Epidermal melanocyte (primary cell): ENCODE measurements around the gene FANCL.
"Not testable (repeated sequence)": the region's sequence is repeated elsewhere in the genome, so short reads cannot be mapped to it uniquely, and the experiment has no call there.

ENCODE experiments used
- DNase-seq: peaks from one replicate; pipeline ENCODE4 v3.0.0; 2011; ENCODE audit warnings: low spot score; ENCODE audit not compliant: insufficient read length

FANCL gene

DNA sequence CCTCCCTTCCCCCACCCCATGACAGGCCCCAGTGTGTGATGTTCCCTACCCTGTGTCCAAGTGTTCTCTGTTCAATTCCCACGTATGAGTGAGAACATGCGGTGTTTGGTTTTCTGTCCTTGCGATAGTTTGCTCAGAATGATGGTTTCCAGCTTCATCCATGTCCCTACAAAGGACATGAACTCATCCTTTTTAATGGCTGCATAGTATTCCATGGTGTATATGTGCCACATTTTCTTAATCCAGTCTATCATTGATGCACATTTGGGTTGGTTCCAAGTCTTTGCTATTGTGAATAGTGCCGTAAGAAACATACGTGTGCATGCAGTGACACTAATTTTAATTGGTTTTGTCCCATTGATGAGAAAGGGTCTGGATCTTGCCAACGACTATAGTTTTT, 95.4 kb downstream of the FANCL start:
- not testable (repeated sequence) for DNase-seq

DNA sequence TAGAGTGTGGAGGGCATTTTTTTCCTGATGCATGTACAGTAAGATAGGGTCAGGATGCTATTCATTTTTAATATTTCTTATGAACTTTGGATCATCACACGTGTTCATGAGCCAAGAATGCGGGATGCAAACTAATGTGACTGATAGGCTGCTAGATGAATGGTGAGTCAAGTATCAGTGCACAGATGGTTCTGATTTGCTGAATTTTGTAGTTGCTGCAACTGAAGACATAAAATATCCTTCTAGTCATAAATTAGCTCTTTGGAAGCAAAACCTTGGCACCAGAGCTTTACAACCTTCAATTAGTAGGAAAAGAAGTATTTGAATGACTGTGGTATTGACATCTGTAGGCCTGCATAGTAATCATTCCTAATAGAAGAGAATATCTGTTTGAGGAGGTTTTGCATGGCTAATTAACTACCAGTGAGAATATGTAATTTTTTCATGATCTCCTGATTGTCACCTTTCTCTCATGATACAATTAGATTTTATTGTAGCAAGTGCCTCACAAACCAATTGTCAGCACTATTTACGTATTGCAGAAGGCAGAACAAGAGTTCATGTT, 100.5 kb downstream of the FANCL start:
- no peak for DNase-seq

DNA sequence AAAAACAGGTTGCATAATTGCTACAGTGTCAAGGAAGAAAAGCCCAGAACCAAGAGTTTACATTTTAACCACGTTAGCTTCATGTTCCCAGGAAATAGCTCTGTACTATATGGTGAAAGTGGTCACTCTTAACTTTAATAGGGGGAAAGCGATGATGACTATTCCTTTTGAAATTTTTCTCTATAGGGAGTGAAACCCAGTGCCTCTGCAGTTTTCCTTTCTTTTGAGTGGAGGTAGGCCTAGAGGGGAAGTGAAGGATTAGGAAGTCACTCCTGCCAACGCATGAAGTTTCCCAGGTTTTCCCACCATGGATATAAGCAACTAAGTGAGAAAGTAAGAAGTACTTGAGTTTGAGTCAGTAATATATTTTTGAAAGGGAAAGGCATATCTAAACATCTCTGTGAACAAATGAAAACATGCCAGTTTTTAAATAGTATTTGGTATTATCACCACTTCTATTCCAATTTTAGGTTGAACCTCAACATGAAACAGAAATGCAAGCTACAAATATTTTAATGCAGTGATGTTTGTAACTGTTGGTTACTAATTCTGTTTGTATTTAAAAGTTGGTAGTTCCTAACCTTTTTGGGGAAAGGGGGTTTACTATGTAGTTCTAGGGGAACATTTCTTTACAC, 102.6 kb downstream of the FANCL start:
- DNase-seq = no peak

DNA sequence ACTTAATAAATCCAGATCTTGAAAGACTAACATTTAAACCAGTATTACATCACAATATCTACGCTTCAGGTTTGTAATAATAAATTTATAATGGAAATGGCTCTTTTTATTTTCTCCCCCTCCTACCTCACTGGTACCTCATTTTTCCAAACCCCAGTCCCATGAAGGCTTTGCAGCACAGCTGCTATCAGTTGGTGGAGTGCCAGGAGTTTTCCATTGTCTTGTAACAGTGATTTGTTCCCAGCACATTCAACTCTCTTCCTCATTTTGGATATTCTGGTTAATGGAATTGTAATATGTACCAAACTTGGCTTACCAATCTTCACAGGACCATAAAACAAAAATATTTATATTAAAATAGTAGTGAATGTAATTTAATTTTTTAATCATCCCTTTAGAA, 103.3 kb downstream of the FANCL start:
- no peak for DNase-seq

DNA sequence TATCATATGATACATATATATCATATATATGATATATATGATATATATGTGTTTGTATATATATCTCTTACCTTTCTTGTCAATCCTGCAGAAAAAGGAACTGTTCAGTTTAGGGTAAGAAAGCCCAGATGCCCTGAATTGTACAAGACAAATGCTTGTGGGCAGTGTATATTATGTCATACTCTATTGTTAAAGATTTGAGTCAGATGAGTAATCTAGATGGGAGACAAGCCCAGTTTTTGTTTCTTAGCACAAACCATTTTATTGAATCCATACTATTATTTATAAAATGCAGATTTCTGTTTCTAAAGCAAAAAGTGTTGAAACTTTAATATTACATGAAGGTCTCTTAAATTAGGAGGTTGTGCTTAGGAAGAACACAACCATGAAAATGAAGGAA, 103.9 kb downstream of the FANCL start:
- DNase-seq = no peak

DNA sequence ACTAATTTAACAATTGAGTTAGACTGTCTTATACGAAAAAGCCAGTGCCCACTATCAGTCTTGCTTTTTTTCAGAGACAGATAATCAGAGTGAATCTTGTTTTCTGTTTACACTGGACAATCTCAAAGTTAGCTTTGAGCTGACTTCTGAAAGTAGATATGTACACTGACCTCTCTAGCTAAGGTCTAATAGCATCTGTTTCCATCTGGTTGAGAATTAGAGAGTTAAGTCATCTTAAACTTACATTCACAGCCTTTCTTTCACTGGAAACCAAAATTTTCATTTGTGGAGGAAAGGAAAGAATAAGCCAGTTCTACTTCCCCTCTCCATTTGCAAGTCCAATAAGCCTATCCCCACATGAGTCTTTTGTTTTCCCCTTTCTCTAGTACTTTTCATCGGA, 105.3 kb downstream of the FANCL start:
- DNase-seq = no peak

DNA sequence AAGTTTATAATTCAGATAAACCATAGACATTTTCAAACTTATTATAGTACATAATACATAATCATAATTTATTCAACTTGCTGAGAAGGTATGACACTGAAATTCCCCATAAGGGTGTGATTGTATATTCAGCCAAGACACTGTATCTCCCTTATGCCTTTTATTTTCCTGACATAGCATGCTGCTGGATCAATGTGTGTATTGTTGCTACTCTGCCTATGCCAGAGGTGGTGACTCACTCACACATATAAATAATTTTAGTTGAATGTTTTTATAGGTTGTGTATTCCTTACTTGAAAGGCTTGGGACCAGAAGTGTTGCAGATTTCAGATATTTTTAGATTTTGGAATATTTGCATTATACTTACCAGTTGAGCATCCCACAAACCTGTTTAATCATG, 107.7 kb downstream of the FANCL start:
- no peak for DNase-seq

DNA sequence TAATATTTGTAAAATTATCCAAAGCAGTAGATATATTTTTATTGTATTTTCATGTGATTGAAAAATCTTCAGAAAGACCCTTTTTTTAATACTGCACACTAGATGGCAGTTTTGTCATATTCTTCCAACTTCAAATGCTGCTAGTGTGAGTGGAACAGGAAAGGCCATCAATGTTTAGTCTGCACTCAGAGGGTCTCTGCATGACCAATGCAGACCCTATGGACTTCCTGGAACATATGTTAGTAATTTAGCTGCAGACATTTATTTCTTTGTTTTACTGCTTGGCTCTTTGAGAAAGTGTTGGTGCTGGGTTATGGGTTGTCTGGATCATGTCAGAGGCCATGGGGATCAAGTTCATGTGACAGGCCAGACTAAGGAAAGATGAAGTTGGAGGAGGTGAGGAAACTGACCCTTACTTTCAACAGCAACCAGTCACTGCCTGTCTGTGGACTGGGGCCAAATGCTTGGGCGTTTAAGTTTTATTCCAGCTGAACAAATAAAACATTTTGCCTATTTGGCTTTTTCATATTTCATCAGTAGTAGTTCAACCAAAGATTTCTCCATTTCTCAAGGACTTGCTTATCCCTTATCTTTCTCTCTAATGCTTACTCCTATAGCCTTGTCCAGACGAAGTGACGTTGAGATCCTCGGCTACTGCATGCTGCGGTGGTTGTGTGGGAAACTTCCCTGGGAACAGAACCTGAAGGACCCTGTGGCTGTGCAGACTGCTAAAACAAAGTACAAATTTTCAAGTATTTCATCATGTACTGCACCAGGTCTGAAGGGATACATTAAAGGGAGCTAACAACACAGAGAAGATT, 109.7 kb downstream of the FANCL start:
- no peak for DNase-seq

DNA sequence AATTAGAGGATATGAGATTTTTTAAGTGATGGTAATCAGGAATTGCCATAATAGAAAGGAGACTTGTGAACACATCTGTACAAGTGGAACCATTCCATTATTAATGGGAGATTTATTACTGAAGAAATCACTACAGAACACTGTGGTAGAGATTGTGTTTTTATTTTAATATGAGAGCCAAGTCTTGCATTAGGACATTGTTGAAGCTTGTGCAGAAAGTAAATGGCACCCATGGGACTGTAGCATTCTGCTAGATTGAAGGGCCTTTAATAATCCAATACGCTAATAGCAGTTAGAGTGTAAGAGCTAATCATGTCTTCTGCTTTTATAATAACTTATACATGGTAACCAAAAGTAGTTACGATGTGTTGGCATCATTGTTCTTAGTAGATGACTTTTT, 110.9 kb downstream of the FANCL start:
- DNase-seq = no peak

DNA sequence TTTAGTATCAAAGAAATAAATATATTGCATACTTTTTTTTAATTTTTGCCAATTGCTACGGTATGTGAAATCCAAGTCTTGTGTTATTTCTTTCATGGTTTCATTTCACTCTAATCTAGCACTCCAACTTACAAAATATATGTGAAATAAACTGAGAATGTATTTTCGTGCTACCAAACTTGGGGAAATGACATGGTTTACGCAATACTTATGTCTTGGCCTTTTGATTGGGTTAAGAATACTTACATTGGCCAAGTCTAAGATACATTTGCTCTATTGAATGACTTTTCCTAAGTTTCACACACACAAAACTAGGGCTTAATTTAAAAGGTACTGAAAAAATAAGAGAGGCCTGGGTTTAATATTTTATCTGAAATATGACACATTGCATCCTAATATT, 114.0 kb downstream of the FANCL start:
- no peak for DNase-seq

DNA sequence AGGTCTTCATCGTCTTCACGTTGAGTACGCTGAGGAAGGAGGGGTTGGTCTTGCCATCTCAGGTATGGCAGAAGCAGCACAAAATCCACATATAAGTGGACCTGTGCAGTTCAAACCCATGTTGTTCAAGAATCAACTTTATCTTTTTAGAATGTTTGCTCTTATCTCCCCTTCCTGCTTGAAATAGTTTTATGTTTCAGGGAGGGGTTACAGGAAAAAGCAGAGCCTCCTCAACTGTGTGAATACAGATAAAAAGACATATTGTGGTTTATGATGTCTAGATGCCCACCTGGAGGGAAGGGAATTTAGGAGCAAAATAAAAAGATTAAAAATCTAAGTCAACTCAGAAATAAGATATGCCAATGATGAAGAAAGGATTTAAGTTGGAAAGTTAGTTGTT, 118.6 kb downstream of the FANCL start:
- no peak for DNase-seq

DNA sequence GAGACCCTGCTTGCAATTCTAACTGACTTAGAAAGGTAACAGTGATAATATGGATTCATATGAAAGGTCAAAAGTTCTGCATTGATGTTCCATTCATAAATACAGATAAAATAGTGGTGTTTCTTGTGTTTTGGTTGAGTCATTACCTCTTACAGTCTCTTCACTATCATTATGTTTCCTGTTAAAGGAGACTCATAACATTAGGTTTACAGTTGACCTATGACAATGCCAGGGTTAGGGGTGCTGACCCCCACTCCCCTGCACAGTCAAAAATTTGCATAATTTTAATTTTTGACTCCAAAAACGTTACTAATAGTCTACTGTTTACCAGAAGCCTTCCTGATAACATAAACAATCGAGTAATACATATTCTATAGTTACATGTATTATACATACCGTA, 119.1 kb downstream of the FANCL start:
- DNase-seq = no peak

DNA sequence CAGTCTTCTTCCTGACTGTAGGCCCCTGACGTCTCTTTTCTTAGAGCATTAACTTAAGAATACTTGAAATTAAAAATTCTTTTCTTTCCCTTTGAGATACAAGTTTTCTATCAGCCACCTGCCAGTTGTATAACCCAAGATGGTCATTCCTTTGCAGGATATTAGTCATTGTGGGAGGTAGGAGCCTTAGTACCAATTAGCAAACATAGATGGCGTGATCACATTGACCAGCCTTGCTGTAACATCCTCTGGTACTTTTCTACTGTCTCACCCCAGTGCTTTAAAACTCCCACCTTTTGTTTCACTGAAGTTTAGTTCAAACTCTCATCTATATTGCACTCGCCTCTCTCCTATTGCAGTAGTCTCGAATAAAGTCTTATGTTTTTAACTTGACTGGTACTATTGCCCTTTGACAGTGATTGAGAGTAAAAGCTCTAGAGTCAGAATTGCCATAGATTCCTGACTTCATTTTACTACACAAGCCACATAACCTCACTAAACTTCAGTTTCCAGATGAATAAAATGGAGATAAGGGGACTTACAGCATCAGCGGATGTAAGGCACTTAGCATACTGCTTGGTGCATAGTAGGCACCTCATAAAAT, 120.4 kb downstream of the FANCL start:
- DNase-seq = no peak

DNA sequence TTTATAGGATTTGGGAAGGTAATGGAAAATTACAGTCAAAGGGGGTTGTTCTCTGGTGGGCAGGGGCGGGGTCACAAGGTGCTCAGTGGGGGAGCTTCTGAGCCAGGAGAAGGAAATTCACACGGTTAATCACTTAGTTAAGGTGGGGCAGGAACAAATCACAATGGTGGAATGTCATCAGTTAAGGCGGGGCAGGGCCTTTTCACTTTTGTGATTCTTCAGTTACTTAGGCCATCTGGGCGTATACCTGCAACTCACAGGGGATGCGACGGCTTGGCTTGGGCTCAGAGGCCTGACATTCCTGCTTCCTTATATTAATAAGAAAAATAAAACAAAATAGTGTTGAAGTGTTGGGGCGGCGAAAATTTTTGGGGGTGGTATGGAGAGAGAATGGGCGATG, 127.6 kb downstream of the FANCL start:
- not testable (repeated sequence) for DNase-seq

DNA sequence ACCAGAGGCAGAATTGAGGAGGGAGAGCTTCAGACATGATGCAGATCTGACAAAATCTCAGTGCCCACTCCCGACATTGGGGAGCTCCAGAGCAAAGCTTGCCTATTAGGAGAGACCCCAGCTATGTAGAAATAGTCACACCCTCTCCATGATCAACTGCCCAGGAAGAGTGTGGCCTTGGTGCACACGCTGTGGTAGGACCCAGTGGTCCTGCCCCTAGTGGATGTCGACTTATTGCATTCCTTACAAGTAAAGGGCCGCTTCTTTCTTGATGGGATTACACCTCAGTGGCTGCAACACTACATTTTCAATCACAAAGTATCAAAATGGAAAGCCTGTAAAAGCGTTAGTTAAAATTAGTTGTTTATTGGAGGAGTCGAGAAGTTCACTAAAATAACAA, 130.4 kb downstream of the FANCL start:
- no peak for DNase-seq

DNA sequence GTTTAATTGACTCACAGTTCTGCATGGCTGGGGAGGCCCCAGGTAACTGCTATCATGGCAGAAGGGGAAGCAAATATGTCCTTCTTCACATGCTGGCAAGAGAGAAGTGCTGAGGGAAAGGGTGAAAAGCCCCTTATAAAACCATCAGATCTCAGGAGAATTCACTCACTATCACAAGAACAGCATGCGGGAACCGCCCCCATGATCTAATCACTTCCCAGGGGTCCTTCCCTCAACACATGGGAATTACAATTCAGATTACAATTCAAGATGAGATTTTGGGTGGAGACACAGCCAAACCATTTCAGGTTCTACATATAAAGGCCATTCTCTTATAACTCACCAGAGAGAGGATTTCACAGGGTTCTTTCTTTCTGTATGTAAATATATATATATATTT, 131.6 kb downstream of the FANCL start:
- no peak for DNase-seq
